Heart right ventricle (tissue), 16 donors: ENCODE data around the gene HOXD1. TPM values are rescaled to one million over a fixed set of nuclear protein-coding genes. Genes with fewer than 3 reads are reported as not detected.
A peak's percentile ranks its signal among the peaks of the same experiment; 100 is the strongest.

Experiments used
- ATAC-seq, 8 donors: fragments of 200-7000 bp; cut with Tn5 transposase; one replicate each; pipeline ENCODE4 v1.9.1; 2020; ENCODE audit warnings: mild to moderate bottlenecking in 8 of 8, moderate library complexity in 8 of 8, moderate number of reproducible peaks in 1 of 8
- DNase-seq, 2 donors: peaks; one replicate each; pipeline ENCODE4 v3.0.0-alpha.2; 2020
- H3K27ac ChIP-seq, 10 donors: fragments of 200-600 bp; sonication (generic) in 2 of 10; one replicate each; pipeline versions ENCODE4 v1.5.0 to v1.8.0; 2020 to 2022; ENCODE audit warnings: mild to moderate bottlenecking in 3 of 10
- H3K27me3 ChIP-seq, 7 donors: fragments of 200-600 bp; one replicate each; pipeline ENCODE4 v1.8.0; 2021 to 2022; ENCODE audit warnings: mild to moderate bottlenecking in 2 of 7
- H3K36me3 ChIP-seq, 9 donors: fragments of 200-600 bp; sonication (generic) in 1 of 9; one replicate each; pipeline versions ENCODE4 v1.5.0 to v1.8.0; 2020 to 2022; ENCODE audit warnings: mild to moderate bottlenecking in 2 of 9
- H3K4me1 ChIP-seq, 9 donors: fragments of 200-600 bp; sonication (generic) in 1 of 9; one replicate each; pipeline versions ENCODE4 v1.5.0 to v1.8.0; 2020 to 2022; ENCODE audit warnings: mild to moderate bottlenecking in 4 of 9
- H3K4me3 ChIP-seq, 10 donors: fragments of 200-600 bp; sonication (generic) in 2 of 10; one replicate each; pipeline versions ENCODE4 v1.5.0 to v1.8.0; 2020 to 2022; ENCODE audit warnings: mild to moderate bottlenecking in 7 of 10, moderate library complexity in 2 of 10
- H3K9me3 ChIP-seq, 11 donors: fragments of 200-600 bp in 10 of 11; sonication (generic) in 2 of 11; one replicate each; pipeline versions ENCODE4 v1.5.0 to v1.8.0; 2013 to 2022; ENCODE audit warnings: mild to moderate bottlenecking in 2 of 11, control low read depth in 1 of 11, moderate library complexity in 1 of 11
- CTCF ChIP-seq, 9 donors: fragments of 200-600 bp; sonication (generic) in 2 of 9; IDR thresholded peaks; one replicate each; pipeline versions ENCODE4 v1.5.0 to v1.8.0; 2021 to 2022; ENCODE audit warnings: antibody characterized with exemption in 9 of 9, mild to moderate bottlenecking in 5 of 9, moderate library complexity in 1 of 9
- WGBS, 2 donors: extraction: QIAGEN DNeasy Blood & Tissue Kit; methylation state at CpG; one replicate each; pipeline ENCODE4 v1.1.7; 2013; ENCODE audit warnings: inconsistent platforms in 1 of 2; 5-methylcytosine and 5-hydroxymethylcytosine counted together
- intact Hi-C, 10 donors: fragments of 100-400 bp; cut with DNase I; formaldehyde crosslinking; loops; one replicate each; pipeline versions ENCODE4 v1.11.1 to v1.14.2; 2022
- long read RNA-seq, 3 donors: library from polyadenylated mRNA; unstranded; transcript quantifications; one replicate each; pipeline ENCODE4 v2.0.0, GENCODE V29; 2020 to 2021
- polyA plus RNA-seq, 2 donors: library from polyadenylated mRNA; stranded (reverse); fragments of 200-250 nt; gene quantifications; one replicate each; pipeline ENCODE4 v1.2.3, GENCODE V29; 2013
- total RNA-seq, 10 donors: library from RNA; stranded (reverse); fragmentation: NEBNext Ultra II Directional in 3 of 10; extraction: Animal tissue kit (Norgen Biotek cat#: 25700) in 3 of 10; gene quantifications; one replicate each; pipeline versions ENCODE4 v1.2.1 to v1.2.4, GENCODE V29; 2021 to 2023
- donor health status: Arrhythmogenic right ventricular cardiomyopathy.
- donor health status: ischemic (EF 13 %, LVEDD 7.1; RV severe dilation, severe dysfunction).
- donor health status: healthy with polysubstance abuse.
- donor health status: DM: no; HTN: yes; CAD: no.
- donor health status: DM: no; HTN: no; CAD: no.
- donor health status: ischemic (EF 25% LVEDD 6.9; RV normal size, moderate dysfunction).
- donor health status: ischemic (EF 25% LVEDD 5.7; RV mildly dilated, moderate dysfunction).
- donor health status: healthy.
- donor health status: DM: yes; HTN: yes; CAD: no.
- donor health status: Ischemic cardiomyopathy.
- donor health status: ischemic (EF 35%, LVEDD 5.7; RV mildly dilated, moderate dysfunction).
- donor health status: nonischemic (EF 11% LVEDD 7.7; RV severe dilation, severe dysfunction).
- donor health status: DM: yes; HTN: yes; CAD: no.
- donor health status: PGD.
- donor health status: ischemic (EF 29% LVEDD 5.4; RV normal size, mild dysfunction).
- donor health status: nonischemic (EF 23%, LVEDD 6.1; RV moderate dilation, normal function).

HOXD1 gene
- total RNA-seq (under 1 TPM in 2 of 10 donors, not detected in 8; 0.19 to 0.23 TPM), polyA plus RNA-seq (under 1 TPM; 0.03 to 0.15 TPM)
- long read RNA-seq, donor 1, partial matches to known transcripts = 0 of 2 reads
- long read RNA-seq, donor 1, other reads (novel, unspliced or antisense) = 0 of 2 reads
- long read RNA-seq, donor 2 = 0 reads
- long read RNA-seq, donor 3, partial matches to known transcripts = 0 of 1 reads
- long read RNA-seq, donor 3, other reads (novel, unspliced or antisense) = 0 of 1 reads

GRCh38 chr2:176187899-176188773, at the start of gene HOXD1:
HOXD1 (plus strand) TSS chr2:176188668; CDS start chr2:176188802, 134 bp downstream.
- peak in 5 of 8 donors; percentile 37 to 79 (median 68) for ATAC-seq
- TF ChIP-seq CTCF (IDR thresholded peaks at IDR 0.05) = no peak
- Histone ChIP-seq H3K9me3 (no peaks in the 10 kb centered on the region), H3K4me1 (peaks cover 9 to 33% (median 27%) of the 10 kb centered on the region in 9 donors), H3K27me3 (peaks cover 37 to 100% (median 100%) of the 10 kb centered on the region in 7 donors), H3K4me3 (peak within 1 kb of the TSS; percentile 37 to 65 (median 55)), H3K27ac (peak within 1 kb of the TSS in 1 of 10 donors; percentile 40), H3K36me3 (no peaks in the 10 kb centered on the region)
- DNase-seq = no peak
- intact Hi-C loops = no loop called here
- 1% methylated on average over 66 to 68 of the region's 68 CpGs for WGBS, 2 donors

GRCh38 chr2:176138923-176139660, 49.4 kb upstream of the HOXD1 start:
- Histone ChIP-seq H3K36me3 (no peaks in the 10 kb centered on the region), H3K27me3 (peaks cover 22 to 100% (median 98%) of the 10 kb centered on the region in 7 donors), H3K9me3 (no peaks in the 10 kb centered on the region), H3K4me3 (no peak overlapping the region), H3K27ac (peak overlapping the region in 3 of 10 donors; percentile 9 to 47 (median 35)), H3K4me1 (peaks cover 0 to 24% (median 18%) of the 10 kb centered on the region in 9 donors)
- intact Hi-C loops = loop anchor here in 1 of 10 donors (10.0 kb wide), 1 partner anchor 676 kb away; no protein-coding TSS in a partner anchor
- TF ChIP-seq CTCF (IDR thresholded peaks at IDR 0.05) = no peak
- no peak for DNase-seq
- ATAC-seq = no peak
- WGBS, 2 donors = 16 to 19% methylated on average over 28 of the region's 28 CpGs

GRCh38 chr2:176139661-176140512, 48.6 kb upstream of the HOXD1 start:
- H3K27me3 ChIP-seq = peaks cover 22 to 100% (median 98%) of the 10 kb centered on the region in 7 donors
- no peaks in the 10 kb centered on the region for H3K36me3 ChIP-seq
- no peaks in the 10 kb centered on the region for H3K9me3 ChIP-seq
- peak overlapping the region; percentile 11 to 65 (median 46) for H3K4me3 ChIP-seq
- ATAC-seq (peak in 1 of 8 donors; percentile 6), DNase-seq (no peak)
- intact Hi-C loops = loop anchor here (1.0 to 10.0 kb wide), 16 partner anchors 127 to 675 kb away; partner anchors contain the start of gene MTX2 (in 1 of the 10)
- H3K27ac ChIP-seq = peak overlapping the region in 3 of 10 donors; percentile 47 to 57 (median 56)
- WGBS, 2 donors = 15 to 18% methylated on average over 41 of the region's 41 CpGs
- TF ChIP-seq CTCF (IDR thresholded peaks at IDR 0.05) = no peak
- H3K4me1 ChIP-seq = peaks cover 0 to 24% (median 18%) of the 10 kb centered on the region in 9 donors
